ENCODE data around the gene RAB40C.

GRCh38 chr16:588639-588888 is 1.3 kb upstream of the RAB40C start:
- TF ChIP-seq, protein P1, sequence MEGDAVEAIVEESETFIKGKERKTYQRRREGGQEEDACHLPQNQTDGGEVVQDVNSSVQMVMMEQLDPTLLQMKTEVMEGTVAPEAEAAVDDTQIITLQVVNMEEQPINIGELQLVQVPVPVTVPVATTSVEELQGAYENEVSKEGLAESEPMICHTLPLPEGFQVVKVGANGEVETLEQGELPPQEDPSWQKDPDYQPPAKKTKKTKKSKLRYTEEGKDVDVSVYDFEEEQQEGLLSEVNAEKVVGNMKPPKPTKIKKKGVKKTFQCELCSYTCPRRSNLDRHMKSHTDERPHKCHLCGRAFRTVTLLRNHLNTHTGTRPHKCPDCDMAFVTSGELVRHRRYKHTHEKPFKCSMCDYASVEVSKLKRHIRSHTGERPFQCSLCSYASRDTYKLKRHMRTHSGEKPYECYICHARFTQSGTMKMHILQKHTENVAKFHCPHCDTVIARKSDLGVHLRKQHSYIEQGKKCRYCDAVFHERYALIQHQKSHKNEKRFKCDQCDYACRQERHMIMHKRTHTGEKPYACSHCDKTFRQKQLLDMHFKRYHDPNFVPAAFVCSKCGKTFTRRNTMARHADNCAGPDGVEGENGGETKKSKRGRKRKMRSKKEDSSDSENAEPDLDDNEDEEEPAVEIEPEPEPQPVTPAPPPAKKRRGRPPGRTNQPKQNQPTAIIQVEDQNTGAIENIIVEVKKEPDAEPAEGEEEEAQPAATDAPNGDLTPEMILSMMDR (IDR thresholded peaks at IDR 0.05): no peak
- no peak for TF ChIP-seq POLR2A (IDR thresholded peaks at IDR 0.05)

All from lower leg skin (tissue), 3 donors.